Left renal pelvis (tissue), 4 donors: Measurements from ENCODE around the gene RARS1. TPM values are rescaled to one million over a fixed set of nuclear protein-coding genes. Genes with fewer than 3 reads are reported as not detected.
"Not testable (repeated sequence)": the region's sequence is repeated elsewhere in the genome, so short reads cannot be mapped to it uniquely, and the experiment has no call there.

Source experiments
- DNase-seq, 4 donors: peaks; one replicate each; pipeline ENCODE4 v3.0.0-alpha.2; 2013; ENCODE audit warnings: low read depth in 4 of 4, low spot score in 3 of 4
- polyA plus RNA-seq, 4 donors: library from polyadenylated mRNA; unstranded; fragments of 120-200 nt; gene quantifications; one replicate each; pipeline ENCODE4 v1.2.1, GENCODE V29; 2013; ENCODE audit not compliant: insufficient read length in 4 of 4

RARS1 gene
- polyA plus RNA-seq, 4 donors, result 73.9 to 87.2 (median 84.1) TPM

GRCh38 chr5:168479166-168479565 lies 7.1 kb upstream of the RARS1 start:
- DNase-seq, result no peak

GRCh38 chr5:168480601-168481000 lies 5.7 kb upstream of the RARS1 start:
- no peak for DNase-seq

DNA sequence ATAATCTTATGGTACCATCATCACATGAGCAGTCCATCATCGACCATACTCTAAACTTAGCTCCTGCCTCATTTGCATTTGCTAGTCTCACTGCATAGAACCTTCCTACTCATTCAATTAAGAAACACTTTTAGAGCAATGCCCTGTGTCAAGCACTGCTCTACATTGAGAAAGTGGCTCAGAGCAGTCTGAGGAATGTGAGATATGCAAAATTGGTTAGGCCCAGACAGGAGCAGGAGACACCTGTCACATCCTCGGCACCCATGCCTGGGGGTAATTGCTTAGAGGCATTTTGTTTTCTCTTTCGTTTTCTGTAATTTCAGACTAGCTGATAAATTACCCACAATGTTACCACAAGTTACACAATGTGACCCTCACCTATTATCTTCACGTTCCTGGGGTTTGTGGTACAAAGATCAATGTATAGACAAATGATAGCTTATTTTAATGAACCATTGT lies 4.9 kb upstream of the RARS1 start:
- no peak for DNase-seq

DNA sequence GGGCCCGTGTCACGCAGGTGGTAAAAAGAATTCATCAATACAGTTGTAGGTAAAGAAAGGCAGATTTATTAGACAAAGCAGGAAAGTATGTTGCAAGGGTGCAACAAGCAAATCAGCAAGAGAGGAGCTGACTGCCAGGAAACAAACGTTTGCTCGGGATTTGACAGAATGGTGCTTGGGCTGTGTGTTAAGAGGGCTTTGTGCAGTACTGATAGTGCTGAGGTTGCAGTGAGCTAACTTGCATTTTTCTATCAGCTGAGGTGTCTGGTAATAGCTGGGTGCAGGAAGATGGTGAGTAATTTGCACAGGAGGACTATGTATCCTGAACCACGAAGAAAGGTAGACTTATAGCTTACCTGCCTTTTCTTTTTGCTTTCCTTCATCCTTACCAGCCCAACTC lies 3.9 kb upstream of the RARS1 start:
- DNase-seq, result no peak

- DNase-seq, result no peak
Measured at GRCh38 chr5:168489059-168489458, 2.8 kb downstream of the RARS1 start.

- no peak for DNase-seq
Measured at GRCh38 chr5:168494057-168494555, 7.8 kb downstream of the RARS1 start.

- DNase-seq, result no peak
Measured at GRCh38 chr5:168502563-168503237, 16.4 kb downstream of the RARS1 start.

DNA sequence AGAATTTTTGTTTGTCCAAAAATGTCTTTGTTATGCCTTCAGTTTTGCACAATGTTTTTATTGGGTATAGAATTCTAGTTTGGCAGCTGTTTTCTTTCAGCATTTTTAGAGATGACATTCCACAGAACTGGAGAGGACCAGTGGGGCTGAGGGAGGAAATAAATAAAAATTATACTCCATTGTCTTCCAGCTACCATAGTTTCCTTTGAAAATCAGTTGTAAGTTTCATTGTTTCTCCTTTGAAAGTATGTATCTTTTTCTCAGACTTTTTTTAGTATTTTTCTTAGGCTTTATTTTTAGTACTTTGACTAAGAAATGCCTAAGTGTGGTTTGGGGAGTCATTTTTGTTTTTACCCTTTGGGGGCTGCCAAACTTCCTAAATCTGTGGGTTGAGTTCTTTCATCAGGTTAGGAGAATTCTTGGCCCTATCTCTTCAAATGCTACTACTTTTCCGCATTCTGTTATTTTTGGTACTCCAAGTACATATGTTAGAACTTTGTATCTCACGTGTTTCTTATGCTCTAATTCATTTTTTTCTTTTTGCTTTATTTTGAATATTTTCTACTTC lies 27.7 kb downstream of the RARS1 start:
- no peak for DNase-seq

GRCh38 chr5:168525856-168526255 lies 39.6 kb downstream of the RARS1 start:
- no peak for DNase-seq

- DNase-seq, result no peak
Measured at GRCh38 chr5:168527756-168528295, 41.6 kb downstream of the RARS1 start.

- peak in 3 of 4 donors; percentile 35 to 52 (median 50) for DNase-seq
Measured at GRCh38 chr5:168528521-168529373, 42.5 kb downstream of the RARS1 start, which contains the start of gene FBLL1. FBLL1 (plus strand) TSS chr5:168529305; CDS start chr5:168529505, 200 bp downstream.

DNA sequence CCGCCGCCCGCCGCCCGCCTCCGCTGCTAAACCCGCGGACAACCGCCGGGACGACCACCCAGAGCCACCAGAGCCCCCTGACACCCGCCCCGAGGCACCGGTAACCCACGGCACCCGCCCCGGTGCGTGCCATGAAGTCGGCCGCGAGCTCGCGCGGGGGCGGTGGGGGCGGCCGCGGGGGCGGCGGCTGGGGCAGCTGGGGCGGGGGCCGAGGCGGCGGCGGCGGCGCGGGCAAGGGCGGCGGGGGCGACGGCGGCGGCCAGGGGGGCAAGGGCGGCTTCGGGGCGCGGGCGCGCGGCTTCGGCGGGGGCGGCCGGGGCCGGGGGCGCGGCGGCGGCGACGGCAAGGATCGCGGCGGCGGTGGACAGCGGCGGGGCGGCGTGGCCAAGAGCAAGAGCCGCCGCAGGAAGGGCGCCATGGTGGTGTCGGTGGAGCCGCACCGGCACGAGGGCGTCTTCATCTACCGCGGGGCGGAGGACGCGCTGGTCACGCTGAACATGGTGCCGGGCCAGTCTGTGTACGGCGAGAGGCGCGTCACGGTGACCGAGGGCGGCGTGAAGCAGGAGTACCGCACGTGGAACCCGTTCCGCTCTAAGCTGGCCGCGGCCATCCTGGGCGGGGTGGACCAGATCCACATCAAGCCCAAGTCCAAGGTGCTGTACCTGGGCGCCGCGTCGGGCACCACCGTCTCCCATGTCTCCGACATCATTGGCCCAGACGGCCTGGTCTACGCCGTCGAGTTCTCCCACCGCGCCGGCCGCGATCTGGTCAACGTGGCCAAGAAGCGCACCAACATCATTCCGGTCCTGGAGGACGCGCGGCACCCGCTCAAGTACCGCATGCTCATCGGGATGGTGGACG lies 43.3 kb downstream of the RARS1 start:
- no peak for DNase-seq

DNA sequence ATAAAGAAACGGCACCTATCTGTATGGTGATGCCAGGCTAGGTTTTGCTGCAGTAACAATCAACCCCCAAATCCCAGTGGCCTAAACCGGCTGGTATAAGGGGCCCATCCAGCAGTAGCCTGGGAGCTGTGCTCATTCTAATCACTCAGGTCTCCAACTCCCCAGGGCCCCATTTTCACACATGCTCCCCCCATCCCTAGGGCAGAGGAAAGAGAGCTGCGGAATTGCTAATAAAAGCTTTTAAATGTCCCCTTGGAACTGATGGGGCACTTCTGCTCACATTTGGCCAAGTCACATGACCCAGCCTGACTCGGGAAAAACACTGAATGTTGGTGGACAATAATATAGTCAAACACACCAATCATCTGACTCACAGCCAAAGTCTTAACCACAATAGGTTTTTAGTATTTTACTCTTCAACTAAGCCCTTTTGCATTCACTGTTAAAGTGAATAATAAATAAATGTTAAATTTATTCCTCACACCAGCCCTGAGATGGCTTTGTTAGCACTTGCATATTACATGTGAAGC lies 44.4 kb downstream of the RARS1 start:
- no peak for DNase-seq

- no peak for DNase-seq
Measured at GRCh38 chr5:168531191-168531590, 44.9 kb downstream of the RARS1 start.

GRCh38 chr5:168531987-168532864 lies 46.0 kb downstream of the RARS1 start:
- no peak for DNase-seq

DNA sequence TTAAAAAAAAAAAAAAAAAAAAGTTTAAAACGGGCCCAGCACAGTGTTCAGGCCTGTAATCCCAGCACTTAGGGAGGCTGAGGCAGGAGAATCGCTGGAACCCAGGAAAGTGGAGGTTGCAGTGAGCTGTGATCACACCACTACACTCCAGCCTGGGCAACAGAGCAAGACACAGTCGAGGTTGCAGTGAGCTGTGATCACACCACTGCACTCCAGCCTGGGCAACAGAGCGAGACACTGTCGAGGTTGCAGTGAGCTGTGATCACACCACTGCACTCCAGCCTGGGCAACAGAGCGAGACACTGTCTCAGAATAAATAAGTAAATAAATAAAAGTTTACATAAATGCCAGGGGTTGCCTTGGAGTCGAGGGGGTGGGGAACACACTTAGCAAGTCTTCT lies 48.1 kb downstream of the RARS1 start:
- not testable (repeated sequence) for DNase-seq

DNA sequence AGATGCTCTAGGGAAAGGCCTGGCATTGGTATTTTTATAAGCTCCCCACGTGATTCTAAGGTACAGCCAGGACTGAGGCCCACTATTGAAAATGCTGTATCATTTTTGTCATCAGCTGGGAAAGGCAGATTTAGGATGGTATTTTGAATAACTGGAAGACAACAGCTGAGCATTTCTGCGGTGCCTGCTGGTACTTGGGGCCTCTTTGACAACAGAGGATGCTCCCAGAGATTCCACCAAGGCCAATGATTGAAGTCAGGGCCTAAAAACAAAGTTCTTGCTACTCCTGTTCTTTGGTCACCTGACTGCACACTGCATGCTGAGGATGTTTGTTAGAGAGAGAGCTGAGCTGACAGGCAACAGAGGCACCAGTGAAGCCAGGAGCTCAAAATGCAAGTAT lies 50.9 kb downstream of the RARS1 start:
- DNase-seq, result no peak

- no peak for DNase-seq
Measured at GRCh38 chr5:168549554-168549953, 63.3 kb downstream of the RARS1 start.

DNA sequence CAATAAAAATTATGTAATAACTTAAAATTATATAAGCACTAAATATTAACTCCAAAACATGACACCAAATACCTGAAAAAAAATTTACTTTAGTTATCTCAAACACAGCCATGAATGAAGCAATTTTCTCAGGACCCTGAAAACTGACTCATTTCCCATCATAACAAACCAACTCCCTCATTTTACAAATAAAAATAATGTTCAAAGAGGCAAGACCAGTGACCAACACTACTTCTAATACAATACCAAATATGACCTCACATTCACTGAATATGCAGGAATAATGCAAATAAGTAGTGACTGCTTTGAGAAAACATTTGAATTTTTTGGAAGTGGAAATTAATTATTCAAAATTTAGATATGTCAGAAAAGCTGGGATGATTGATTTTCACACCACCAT lies 64.4 kb downstream of the RARS1 start:
- DNase-seq, result no peak
